T-helper 2 cell treated with Interferon-gamma antibody and Interleukin-4, amounts not matched to agents 5 μg/mL and 100 μg/mL, for 36 hours (primary cell): ENCODE results near the gene CYP2S1.

Experiments used
- DNase-seq: peaks from one replicate; pipeline ENCODE4 v3.0.0; 2021; ENCODE audit warnings: low spot score
- H3K27ac Mint-ChIP-seq: one replicate; pipeline ENCODE4 v1.8.0; 2021; ENCODE audit warnings: mild to moderate bottlenecking, mixed read lengths
- H3K27me3 Mint-ChIP-seq: one replicate; pipeline ENCODE4 v1.8.0; 2021; ENCODE audit warnings: low read depth, mixed read lengths
- H3K36me3 Mint-ChIP-seq: one replicate; pipeline ENCODE4 v1.8.0; 2021; ENCODE audit warnings: low read depth, mixed read lengths
- H3K4me1 Mint-ChIP-seq: one replicate; pipeline ENCODE4 v1.8.0; 2021; ENCODE audit warnings: low read depth, mixed read lengths
- H3K4me3 Mint-ChIP-seq: one replicate; pipeline ENCODE4 v1.8.0; 2022; ENCODE audit warnings: mild to moderate bottlenecking, moderate library complexity, mixed read lengths
- H3K9me3 Mint-ChIP-seq: one replicate; pipeline ENCODE4 v1.8.0; 2021; ENCODE audit warnings: mixed read lengths

CYP2S1 gene

GRCh38 chr19:41214161-41214560 lies 21.1 kb downstream of the CYP2S1 start:
- no peak for DNase-seq
- Mint-ChIP-seq H3K9me3 (no peaks in the 10 kb centered on the region), H3K4me3 (no peak overlapping the region), H3K36me3 (no peaks in the 10 kb centered on the region), H3K27me3 (peaks cover 24% of the 10 kb centered on the region), H3K27ac (peak overlapping the region; percentile 2), H3K4me1 (no peaks in the 10 kb centered on the region)

GRCh38 chr19:41217741-41218140 lies 24.7 kb downstream of the CYP2S1 start:
- H3K9me3 Mint-ChIP-seq = no peaks in the 10 kb centered on the region
- DNase-seq = no peak
- peaks cover 44% of the 10 kb centered on the region for H3K27me3 Mint-ChIP-seq
- no peak overlapping the region for H3K4me3 Mint-ChIP-seq
- no peaks in the 10 kb centered on the region for H3K36me3 Mint-ChIP-seq
- peaks cover 2% of the 10 kb centered on the region for H3K4me1 Mint-ChIP-seq
- no peak overlapping the region for H3K27ac Mint-ChIP-seq

GRCh38 chr19:41218249-41218614 lies 25.2 kb downstream of the CYP2S1 start:
- no peaks in the 10 kb centered on the region for H3K36me3 Mint-ChIP-seq
- no peaks in the 10 kb centered on the region for H3K9me3 Mint-ChIP-seq
- no peak for DNase-seq
- H3K27ac Mint-ChIP-seq = no peak overlapping the region
- H3K4me1 Mint-ChIP-seq = peaks cover 2% of the 10 kb centered on the region
- no peak overlapping the region for H3K4me3 Mint-ChIP-seq
- peaks cover 44% of the 10 kb centered on the region for H3K27me3 Mint-ChIP-seq

GRCh38 chr19:41218615-41219507 lies 25.8 kb downstream of the CYP2S1 start, which contains the start of gene AXL:
Gene AXL, plus strand, starts transcription at chr19:41219223. Its CDS starts 170 bp downstream, at chr19:41219393.
- no peak within 1 kb of the TSS for H3K4me3 Mint-ChIP-seq
- DNase-seq = no peak
- no peak within 1 kb of the TSS for H3K27ac Mint-ChIP-seq
- H3K36me3 Mint-ChIP-seq = no peaks in the 10 kb centered on the region
- H3K27me3 Mint-ChIP-seq = peaks cover 47% of the 10 kb centered on the region
- no peaks in the 10 kb centered on the region for H3K9me3 Mint-ChIP-seq
- peaks cover 2% of the 10 kb centered on the region for H3K4me1 Mint-ChIP-seq

GRCh38 chr19:41219924-41220567 lies 27.0 kb downstream of the CYP2S1 start:
- peaks cover 49% of the 10 kb centered on the region for H3K27me3 Mint-ChIP-seq
- H3K27ac Mint-ChIP-seq = no peak overlapping the region
- H3K4me1 Mint-ChIP-seq = peaks cover 2% of the 10 kb centered on the region
- no peak for DNase-seq
- no peaks in the 10 kb centered on the region for H3K36me3 Mint-ChIP-seq
- H3K4me3 Mint-ChIP-seq = no peak overlapping the region
- no peaks in the 10 kb centered on the region for H3K9me3 Mint-ChIP-seq

- H3K27ac Mint-ChIP-seq = no peak overlapping the region
Observed at GRCh38 chr19:41220811-41221210, 27.8 kb downstream of the CYP2S1 start.

GRCh38 chr19:41221514-41222205 lies 28.6 kb downstream of the CYP2S1 start:
- H3K27ac Mint-ChIP-seq = no peak overlapping the region
- H3K27me3 Mint-ChIP-seq = peaks cover 48% of the 10 kb centered on the region
- DNase-seq = no peak
- H3K4me1 Mint-ChIP-seq = peaks cover 9% of the 10 kb centered on the region
- no peaks in the 10 kb centered on the region for H3K36me3 Mint-ChIP-seq
- H3K4me3 Mint-ChIP-seq = no peak overlapping the region
- H3K9me3 Mint-ChIP-seq = no peaks in the 10 kb centered on the region

More at GRCh38 chr19:41220811-41221210, 27.8 kb downstream of the CYP2S1 start:
- Mint-ChIP-seq H3K9me3 (no peaks in the 10 kb centered on the region), H3K36me3 (no peaks in the 10 kb centered on the region), H3K4me1 (peaks cover 6% of the 10 kb centered on the region), H3K4me3 (no peak overlapping the region), H3K27me3 (peaks cover 49% of the 10 kb centered on the region)
- DNase-seq = no peak

GRCh38 chr19:41222240-41222639 lies 29.2 kb downstream of the CYP2S1 start:
- no peak for DNase-seq
- Mint-ChIP-seq H3K27me3 (peaks cover 43% of the 10 kb centered on the region), H3K27ac (no peak overlapping the region), H3K9me3 (no peaks in the 10 kb centered on the region), H3K4me3 (no peak overlapping the region), H3K4me1 (peaks cover 13% of the 10 kb centered on the region), H3K36me3 (no peaks in the 10 kb centered on the region)

- Mint-ChIP-seq H3K27ac (no peak overlapping the region), H3K36me3 (no peaks in the 10 kb centered on the region), H3K27me3 (peaks cover 32% of the 10 kb centered on the region), H3K9me3 (no peaks in the 10 kb centered on the region), H3K4me1 (peaks cover 13% of the 10 kb centered on the region), H3K4me3 (no peak overlapping the region)
- no peak for DNase-seq
Observed at GRCh38 chr19:41223431-41224234, 30.6 kb downstream of the CYP2S1 start.

- H3K36me3 Mint-ChIP-seq = no peaks in the 10 kb centered on the region
- H3K27ac Mint-ChIP-seq = no peak overlapping the region
- peaks cover 25% of the 10 kb centered on the region for H3K27me3 Mint-ChIP-seq
- peaks cover 13% of the 10 kb centered on the region for H3K4me1 Mint-ChIP-seq
- H3K9me3 Mint-ChIP-seq = no peaks in the 10 kb centered on the region
- no peak overlapping the region for H3K4me3 Mint-ChIP-seq
- no peak for DNase-seq
Observed at GRCh38 chr19:41224632-41225031, 31.6 kb downstream of the CYP2S1 start.

- peak; percentile 67 for DNase-seq
Observed at GRCh38 chr19:41225238-41226052, 32.4 kb downstream of the CYP2S1 start.

GRCh38 chr19:41226053-41226873 lies 33.2 kb downstream of the CYP2S1 start:
- H3K36me3 Mint-ChIP-seq = no peaks in the 10 kb centered on the region
- peaks cover 14% of the 10 kb centered on the region for H3K27me3 Mint-ChIP-seq

More at GRCh38 chr19:41225238-41226052, 32.4 kb downstream of the CYP2S1 start:
- H3K4me3 Mint-ChIP-seq = peak overlapping the region; percentile 78
- H3K27me3 Mint-ChIP-seq = peaks cover 20% of the 10 kb centered on the region
- no peaks in the 10 kb centered on the region for H3K36me3 Mint-ChIP-seq
- peaks cover 11% of the 10 kb centered on the region for H3K4me1 Mint-ChIP-seq
- H3K9me3 Mint-ChIP-seq = no peaks in the 10 kb centered on the region
- H3K27ac Mint-ChIP-seq = peak overlapping the region; percentile 74

More at GRCh38 chr19:41226053-41226873, 33.2 kb downstream of the CYP2S1 start:
- H3K9me3 Mint-ChIP-seq = no peaks in the 10 kb centered on the region
- peak; percentile 49 for DNase-seq
- H3K4me1 Mint-ChIP-seq = peaks cover 11% of the 10 kb centered on the region
- peak overlapping the region; percentile 88 for H3K4me3 Mint-ChIP-seq
- peak overlapping the region; percentile 50 for H3K27ac Mint-ChIP-seq
